UCSD-AML1 (cell line): ENCODE data around the gene PGGT1B.
A peak's percentile ranks its signal among the peaks of the same experiment; 100 is the strongest.

ENCODE experiments used
- DNase-seq: peaks from one replicate; lab custom pipeline; 2025; ENCODE audit not compliant: unreplicated experiment; lab: John Stamatoyannopoulos, UW

PGGT1B gene

DNA sequence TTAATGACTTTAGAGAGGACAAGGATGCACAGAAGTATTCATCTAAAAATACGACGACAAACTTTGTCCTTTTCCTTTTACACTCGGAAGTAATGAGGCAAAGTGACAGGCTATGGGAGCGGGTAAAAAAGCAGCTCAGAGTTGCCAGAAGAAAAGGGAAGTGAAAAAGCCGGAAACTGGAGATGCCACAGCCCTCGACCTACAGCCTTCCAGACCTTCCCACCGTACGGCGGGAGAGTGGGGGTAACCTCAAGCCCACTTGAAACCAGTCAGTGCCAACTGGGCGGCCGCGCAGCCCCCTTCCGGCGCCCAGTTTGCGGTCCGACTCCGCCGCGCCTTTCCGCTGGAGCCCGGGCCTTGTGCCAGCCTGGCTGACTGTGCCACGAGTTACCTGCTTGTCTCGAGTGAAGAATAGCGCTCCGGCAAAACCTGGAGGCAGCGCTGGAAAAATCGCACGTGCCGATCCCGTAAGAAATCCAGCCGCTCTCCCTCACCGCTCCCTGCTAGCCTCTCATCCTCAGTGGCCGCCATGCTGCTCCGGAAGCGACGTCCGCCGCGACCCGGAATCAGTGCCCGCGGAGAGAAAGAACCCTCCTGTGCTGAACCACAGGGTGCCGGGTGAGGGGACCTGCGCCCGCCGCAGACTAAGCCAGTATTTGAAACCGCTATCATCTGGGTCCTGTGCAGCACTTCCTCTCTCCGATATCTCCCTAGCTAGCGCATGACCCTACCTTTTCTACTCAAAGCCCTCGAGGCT, at the start of gene PGGT1B:
TSS of gene PGGT1B (minus strand) at position 557 of the 757 bp plus-strand sequence. CDS start at position 531, 26 bp downstream.
- peak; percentile 67 for DNase-seq

DNA sequence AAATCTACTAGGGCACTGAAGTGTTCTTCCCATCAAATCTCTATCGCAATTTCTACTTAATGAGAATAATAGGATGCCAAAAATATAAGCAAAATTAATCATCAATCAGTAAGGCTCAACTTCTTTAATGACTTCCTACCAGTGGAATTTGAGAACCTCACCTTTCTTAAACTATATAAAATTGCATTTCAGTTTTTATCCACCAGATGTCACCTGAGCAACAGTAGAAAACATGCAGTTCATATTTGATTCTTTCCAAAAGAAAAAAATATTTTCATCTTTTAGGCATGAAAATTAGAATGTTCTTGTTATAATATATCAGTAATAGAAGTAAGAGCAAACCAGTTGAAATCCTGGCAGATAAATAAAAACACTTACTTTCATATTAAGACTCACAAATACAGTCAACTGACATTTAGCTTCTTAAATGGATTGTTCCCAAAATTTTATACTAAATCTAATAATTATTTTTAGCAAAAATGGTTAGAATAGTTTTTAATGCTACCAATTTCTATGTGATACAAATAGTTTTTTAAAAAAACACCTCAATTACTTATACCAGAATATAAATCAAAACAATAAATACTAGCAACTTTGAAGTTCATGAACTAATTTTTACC, 47.2 kb upstream of the PGGT1B start:
- DNase-seq = no peak

DNA sequence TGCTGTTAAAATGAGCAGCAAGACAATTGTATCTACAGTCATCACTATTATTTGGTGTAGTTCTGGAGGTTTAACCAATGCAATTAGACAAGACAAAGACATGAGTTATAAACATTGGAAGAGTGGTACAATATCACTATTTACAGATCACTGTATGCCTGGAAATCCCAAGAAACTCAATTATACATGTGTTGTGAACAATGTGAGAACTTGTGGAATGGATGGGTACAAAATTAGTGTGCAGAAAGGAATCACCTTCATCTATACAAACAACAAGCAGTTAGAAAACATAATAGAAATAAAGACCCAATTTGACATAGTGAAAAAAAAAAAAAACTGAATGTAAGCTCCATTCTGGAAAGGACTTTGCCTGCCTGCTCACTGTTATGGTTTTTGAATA, 46.1 kb upstream of the PGGT1B start:
- no peak for DNase-seq

DNA sequence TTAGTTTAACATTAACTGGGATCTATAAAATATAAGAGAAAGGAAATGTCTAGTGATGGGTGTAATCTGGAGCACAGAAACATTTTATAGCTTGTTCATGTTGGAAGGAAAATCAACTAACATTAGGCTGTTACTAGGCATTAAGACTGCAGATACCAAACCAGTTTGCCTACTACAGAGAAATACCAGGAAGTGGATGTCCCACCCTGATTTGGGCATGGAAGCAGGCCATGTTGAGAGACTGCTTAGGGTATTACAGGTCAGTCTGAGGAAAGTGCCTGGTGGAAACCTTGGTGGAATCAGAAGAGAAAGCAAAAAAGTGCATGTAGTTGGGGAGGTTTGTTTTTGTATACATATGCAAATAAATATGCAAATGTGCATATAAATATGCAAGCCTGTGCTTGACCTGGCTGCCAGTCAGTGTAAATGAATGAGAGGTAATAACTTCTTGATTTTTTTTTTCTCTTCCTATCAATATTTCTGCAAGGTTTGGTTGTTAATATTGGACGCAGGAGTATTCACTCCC, 43.4 kb upstream of the PGGT1B start:
- no peak for DNase-seq

DNA sequence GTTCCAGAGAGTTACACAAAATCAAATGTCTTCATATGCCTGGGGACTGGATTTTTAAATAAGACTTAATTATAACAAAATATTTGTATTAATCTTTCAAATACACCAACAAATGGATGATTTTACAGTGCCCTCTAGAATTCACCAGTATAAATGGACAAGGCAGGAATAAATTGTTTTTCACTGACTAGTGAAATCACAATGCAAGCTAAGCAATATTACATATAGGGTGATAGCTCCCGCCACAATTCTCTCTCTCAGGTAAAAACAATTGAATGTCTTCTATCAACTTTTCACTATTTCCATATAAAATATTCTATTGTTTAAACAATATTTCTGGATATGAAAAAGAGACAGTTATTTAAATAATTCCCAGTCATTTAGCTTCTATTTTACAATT, 41.8 kb upstream of the PGGT1B start:
- no peak for DNase-seq

DNA sequence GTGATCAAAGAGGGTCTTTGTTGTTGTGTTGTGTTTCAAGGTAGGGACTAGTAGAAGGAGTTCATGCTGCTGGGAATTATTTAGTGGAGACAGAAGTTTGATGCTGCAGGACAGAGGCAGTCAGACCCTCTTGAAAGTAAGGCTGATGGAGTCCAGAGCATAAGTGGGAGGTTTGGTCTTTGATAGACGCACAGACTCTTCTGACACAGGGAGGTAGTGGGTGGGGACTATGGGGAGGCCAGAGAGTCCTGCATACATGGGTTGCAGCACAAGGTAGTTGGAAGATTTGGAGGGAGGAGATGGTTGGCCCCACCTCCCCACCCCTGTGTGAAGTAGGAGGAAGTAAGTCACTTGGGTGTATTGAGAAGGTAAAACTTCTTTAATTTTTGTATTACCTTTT, 36.1 kb upstream of the PGGT1B start:
- DNase-seq = no peak

DNA sequence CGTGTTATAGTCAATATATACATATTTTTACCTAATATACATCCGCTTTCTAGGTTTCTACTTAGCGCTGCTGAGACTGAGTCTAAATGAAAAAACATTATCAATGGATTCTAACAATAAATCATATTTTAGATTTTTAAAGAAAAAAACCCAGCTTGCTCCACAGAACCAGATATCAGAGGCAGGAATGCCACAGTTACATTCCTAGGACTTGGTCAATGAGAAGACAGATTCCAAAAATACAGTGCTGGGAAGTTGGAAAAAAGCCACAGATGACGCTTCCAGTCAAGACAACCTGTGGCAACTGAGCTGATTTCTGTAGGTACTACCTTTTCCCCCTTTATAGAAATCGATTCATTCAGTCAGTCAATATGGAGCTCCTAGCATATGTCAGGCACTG, 34.4 kb upstream of the PGGT1B start:
- no peak for DNase-seq

DNA sequence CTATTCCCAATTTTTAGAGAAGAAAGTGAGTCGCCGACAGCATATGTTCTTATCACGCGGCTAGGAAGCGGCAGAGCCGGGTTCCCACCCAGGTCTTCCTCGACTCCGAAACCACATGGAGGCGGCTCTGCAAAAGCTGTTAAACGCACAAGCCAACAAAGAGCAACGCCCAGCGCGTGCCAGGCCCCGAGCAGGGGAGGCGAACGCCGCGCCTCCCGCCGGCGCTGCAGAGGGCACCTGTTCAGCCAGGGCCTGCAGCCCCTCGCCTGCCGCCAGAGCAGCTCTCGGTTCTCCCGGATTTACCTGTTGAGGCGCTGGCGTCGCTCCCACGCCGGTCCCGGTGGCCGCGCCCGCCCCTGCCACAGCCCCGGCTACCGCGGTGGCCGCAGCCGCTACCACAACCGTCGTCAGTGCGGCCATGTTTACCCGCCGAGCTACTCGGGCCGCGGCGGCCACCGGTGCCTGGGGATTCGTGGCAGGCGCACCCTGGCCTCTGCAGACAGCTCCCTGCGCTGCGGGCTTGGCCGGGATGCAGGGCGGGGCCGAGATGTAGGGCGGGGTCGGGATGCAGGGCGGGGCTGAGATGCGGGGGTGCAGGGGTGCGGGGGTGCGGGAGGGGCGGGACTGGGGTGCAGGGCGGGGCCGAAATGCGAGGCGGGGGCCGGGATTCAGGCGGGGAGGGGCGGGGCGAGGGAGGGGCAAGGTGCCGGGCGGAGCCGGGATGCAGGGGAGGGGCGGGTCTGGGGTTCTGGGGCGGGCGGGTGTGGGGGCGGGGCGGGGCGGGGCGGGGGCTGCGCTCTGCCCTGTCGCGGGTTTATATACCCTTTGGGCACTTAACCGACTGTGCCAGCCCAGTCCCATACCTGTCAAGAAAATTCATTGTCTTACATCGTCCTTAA, 33.7 kb upstream of the PGGT1B start, which contains the start of gene CCDC112:
TSS of gene CCDC112 (minus strand) at position 531 of the 899 bp plus-strand sequence. CDS start at position 420, 111 bp downstream.
- peak; percentile 59 for DNase-seq

DNA sequence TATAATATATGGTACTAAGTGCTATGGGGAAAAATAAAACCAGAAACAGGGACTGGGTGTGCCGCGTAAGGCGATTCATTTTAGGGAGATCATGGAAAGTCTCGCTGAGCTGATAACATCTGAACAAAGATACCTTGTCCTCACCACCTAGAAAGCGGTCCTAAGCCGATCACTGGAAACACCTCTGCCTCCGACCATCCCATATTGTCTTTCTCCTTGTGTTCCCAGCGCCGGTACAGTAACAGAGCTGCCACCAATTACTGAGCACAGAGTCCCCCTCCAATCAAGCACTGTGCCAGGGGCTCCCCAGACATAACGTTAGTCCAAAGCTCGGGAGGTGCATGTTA, 33.1 kb upstream of the PGGT1B start:
- no peak for DNase-seq

DNA sequence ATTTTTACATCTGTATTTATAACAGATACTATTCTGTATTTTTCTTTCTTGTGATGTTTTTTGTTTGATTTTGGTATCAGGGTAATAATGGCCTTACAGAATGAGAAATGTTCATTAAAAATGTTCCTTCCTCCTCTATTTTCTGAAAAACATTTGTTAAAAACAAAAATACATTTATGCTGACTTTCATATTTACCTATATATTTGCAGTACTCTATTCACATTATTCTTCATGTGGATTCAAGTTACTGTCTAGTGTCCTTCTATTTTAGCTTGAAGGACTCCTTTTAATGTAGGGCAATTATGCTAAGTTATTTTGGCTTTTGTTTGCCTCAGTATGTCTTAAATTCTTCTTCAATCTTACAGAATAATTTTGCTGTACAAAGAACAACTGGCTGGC, 28.7 kb upstream of the PGGT1B start:
- DNase-seq = no peak

DNA sequence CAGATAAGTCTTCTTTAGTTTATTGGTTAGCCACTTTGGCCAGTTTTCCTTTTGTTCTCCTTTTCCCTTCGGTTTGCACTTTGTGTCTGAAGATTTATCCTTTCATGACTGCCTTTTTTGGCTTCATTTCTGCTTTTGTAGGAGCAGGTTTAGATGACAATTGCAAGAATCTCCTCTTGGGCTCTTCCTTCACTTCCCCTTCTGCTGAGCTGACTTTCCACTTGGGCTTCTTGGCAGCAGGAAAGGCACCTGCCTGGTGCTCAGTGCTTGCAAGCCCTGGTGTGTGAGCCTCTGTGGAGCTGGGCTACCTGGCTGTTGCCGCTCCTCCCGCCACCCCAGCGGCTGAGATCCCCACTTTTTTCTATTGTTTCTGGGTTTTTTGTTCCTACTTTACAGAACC, 26.4 kb upstream of the PGGT1B start:
- DNase-seq = no peak

DNA sequence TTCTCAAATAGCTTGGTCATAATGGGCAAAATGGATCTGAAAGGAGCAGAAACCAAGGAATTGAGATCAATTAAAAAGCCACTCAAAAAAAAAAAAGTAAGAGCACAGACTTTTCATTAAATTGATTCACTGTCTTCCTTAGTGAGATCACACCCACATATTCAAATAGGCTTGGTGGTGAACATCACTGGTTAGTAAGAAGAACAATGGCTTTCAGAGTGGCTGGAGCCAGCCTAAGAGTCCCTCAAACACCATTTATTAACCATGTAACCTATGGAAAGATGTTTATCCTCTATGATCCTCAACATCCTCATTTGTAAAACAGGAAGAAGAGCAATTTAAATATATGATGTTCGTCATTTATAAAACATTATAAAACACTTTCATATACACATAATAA, 21.3 kb upstream of the PGGT1B start:
- no peak for DNase-seq

DNA sequence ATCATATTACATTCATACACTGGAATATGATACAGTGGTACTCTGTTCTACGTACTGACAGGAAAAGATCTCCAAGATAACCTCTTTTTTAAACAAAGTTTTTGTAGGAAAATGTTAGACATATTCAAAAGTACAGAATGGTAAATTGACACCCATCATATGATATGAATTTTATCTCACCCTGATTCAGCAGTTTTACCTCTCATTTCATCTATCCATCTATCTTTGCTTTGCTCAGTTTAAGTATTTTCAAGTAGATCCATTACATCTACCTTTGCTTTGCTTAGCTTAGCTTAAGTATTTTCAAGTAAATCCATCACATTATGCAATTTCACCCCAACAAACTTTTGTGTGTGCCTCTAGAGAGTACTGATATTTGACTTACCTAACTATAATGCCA, 19.5 kb upstream of the PGGT1B start:
- no peak for DNase-seq

DNA sequence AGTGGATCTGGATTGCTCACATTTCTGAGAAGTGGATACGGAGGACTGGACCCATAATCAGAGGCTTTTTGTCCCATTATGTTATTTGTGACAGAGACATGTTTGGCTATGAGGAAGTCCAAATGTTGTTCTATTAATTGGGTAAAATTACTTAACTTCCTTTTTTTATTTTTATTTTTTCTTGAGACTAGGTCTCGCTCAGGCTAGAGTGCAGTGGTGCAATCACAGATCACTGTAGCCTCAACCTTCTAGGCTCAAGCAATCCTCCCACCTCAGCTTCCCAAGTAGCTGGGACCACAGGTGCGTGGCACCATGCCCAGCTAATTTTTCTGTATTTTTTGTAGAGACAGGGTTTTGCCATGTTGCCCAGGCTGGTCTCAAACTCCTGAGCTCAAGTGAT, 11.9 kb upstream of the PGGT1B start:
- DNase-seq = no peak

DNA sequence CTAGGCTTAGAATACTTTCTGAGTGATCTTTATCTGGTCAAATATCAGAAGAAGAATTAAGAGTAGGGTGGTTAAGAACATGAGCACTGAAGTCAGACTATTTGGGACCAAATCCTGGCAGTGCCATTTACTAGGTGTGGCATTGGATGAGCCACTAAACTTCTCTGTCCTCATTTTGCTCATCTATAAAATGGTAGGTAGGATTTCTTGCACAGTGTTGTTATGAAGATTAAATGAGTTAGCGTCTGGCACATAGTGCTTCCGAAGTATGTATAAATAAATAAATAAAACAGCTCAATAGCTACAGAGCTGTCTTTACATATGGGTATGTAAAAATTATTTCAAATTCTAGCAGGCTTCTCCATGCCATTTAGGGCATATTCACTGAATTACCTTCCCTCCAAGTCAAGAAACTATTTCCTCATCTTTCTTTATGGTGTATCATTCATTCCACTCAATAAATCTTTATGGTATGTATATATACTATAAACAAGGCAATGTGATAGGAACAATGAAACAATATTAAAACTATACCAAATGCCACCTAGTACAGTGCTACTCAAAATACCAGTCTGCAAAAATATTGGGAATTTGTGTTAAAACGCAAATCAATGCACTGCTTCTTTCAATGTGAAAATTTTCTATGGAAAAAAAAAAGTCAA, 9.8 kb upstream of the PGGT1B start:
- no peak for DNase-seq

DNA sequence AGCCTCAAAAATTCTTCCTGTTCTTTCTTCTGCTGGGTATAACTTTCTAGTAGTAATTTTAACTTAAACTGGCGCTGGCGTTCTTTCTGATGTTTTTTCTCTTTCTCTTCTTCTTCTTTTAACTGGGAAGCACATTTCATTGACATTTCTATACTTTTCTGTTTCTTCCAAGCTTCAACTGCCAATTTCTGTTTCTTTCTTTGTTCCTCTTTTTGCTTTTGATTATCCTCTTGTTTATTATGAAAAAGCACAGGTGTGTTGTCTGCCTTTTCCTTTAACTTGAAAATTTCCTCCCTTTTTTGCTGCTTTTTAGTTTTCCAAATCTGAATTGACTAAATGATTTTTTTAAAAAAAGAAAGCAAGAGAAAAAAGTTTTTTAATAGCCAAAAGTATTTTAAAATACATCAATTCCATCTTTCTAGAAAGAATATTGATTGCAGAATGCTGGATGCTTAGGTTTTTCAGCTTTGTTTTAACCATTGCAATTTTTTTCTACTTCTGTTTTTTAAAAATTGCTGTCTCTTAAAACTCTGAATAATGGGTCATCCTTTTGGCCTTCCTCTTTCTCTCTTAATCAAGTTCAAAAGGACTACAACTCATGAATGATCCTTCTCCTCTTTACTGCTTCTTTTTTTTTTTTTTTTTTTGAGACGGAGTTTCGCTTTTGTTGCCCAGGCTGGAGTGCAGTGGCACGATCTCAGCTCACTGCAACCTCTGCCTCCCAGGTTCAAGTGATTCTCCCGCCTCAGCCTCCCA, 8.8 kb upstream of the PGGT1B start:
- DNase-seq = no peak

DNA sequence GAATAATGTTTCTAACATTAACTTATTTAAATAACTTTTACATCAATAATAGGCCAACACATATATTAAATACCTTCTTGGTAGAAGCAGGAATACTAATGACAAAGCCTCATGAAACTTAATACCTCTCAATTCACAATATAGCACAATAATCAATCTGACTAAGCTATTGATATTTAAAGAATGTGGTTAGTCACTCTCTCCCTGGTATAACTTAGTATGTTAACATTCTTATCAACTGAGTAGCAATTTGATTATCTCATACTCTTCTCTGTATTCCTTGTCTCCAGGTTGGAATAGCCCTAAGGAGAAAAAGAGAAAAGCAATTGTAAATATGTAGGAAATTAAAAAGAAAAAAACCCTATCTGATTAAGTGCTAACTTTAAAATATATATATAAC, 4.9 kb upstream of the PGGT1B start:
- no peak for DNase-seq

DNA sequence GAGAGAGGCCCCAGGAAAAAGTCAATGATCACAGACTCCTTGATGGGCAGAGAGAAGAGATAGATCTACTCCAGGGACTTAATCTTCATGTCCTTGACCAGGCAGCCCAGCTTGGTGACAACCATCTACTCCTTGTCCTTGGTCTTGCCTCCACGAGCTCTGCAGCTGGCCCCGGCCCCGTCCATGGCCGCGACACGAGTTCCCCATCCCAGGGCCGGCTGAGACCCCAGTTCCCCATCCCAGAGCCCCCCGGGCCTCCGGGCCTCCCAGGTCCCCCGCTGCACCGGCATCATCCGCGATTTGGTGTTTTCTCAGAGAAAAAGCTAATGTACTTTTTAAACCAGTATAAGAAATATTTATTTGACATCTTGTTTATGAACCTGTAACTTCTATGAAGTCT, 2.5 kb upstream of the PGGT1B start:
- no peak for DNase-seq

DNA sequence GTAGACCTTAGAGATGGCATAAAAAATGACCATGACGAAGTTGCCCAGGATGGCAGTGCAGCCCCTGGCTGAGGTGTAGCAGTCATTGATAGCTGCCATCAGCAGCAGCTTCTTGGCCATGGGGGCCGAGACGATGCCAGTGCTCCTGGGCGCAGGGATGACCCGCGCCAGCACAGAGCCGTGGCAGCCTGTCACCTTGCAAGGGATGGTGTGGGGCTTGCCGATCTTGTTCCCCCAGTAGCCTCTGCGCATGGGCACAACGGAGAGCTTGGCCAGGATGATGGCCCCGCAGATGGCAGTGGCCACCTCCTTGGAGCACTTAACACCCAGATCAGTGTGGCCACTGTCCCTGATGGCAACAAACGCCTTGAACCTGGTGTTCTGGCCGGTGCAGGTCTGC, 2.1 kb upstream of the PGGT1B start:
- no peak for DNase-seq

DNA sequence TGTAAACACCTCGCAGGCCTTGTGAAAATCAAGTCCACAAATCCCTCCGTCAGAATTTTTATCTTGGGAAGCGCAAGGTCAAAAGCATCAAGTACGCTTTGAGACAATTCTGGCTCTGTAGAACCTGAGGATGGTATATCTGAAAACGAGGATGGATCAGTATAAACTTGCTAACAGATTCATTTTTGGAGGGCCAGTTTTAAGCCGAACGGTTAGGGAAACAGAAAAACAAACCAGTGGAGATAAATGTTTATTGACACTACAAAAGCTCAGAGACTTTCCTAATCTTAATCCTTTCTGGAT, 352 bp upstream of the PGGT1B start:
- DNase-seq = no peak

DNA sequence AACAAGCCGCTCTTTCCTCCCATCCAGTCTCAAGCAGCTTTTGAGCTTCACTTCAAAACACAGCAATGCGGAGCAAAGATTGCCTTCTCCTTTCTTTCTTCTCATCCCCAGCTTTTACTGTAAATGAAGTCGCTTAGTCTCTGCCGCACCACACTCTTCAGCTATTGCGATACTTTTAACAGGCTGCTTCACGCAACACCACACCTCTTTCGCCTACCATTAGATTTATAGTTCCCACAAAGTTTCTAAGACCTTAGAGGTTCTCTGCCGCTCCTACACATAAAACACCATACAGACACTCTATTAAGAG, 711 bp downstream of the PGGT1B start:
- peak; percentile 9 for DNase-seq
